ENCODE results near the gene ZNF148. TPM values are rescaled to one million over a fixed set of nuclear protein-coding genes. Genes with fewer than 3 reads are reported as not detected.
A peak's percentile ranks its signal among the peaks of the same experiment; 100 is the strongest.

The ZNF148 gene
- total RNA-seq, 1 experiment from 2014 or later, result 19.7 TPM

- TF ChIP-seq AFF4 (CRISPR knock-in tag; IDR thresholded peaks at IDR 0.05; ENCODE audit: borderline replicate concordance), result no peak
- TF ChIP-seq ZNF219 (CRISPR knock-in tag; IDR thresholded peaks at IDR 0.05; ENCODE audit: borderline replicate concordance), result no peak
- no peak for TF ChIP-seq NFYB (CRISPR knock-in tag; conservative IDR thresholded peaks at IDR 0.05; ENCODE audit: low read depth)
- no peak for TF ChIP-seq IRF2 (CRISPR knock-in tag; IDR thresholded peaks at IDR 0.05; ENCODE audit: borderline replicate concordance, low read depth)
- no peak for TF ChIP-seq FOXP1 (CRISPR knock-in tag; IDR thresholded peaks at IDR 0.05; ENCODE audit: borderline replicate concordance)
- no peak for TF ChIP-seq HMGXB4 (CRISPR knock-in tag; IDR thresholded peaks at IDR 0.05)
- TF ChIP-seq ATF1 (CRISPR knock-in tag; IDR thresholded peaks at IDR 0.05), result no peak
- no peak for TF ChIP-seq NFATC4 (CRISPR knock-in tag; IDR thresholded peaks at IDR 0.05)
Observed at GRCh38 chr3:125200731-125201139, 174.4 kb downstream of the ZNF148 start (continued).

- peaks cover 7% of the 10 kb centered on the region for H3K36me3 Mint-ChIP-seq
- H3K27me3 Mint-ChIP-seq (ENCODE audit: low read depth), result no peaks in the 10 kb centered on the region
- ATAC-seq, result peak; percentile 11; the same call in 1 of the 2 replicates
- no peak for DNase-seq (ENCODE audit: low spot score)
- no peak overlapping the region for H3K4me3 Mint-ChIP-seq
- ChIA-PET CTCF (interaction anchor here (1.0 to 1.7 kb wide), 5 partner anchors 26 to 163 kb away, joined by 3 to 5 read pairs (median 3); no protein-coding TSS in a partner anchor), POLR2A (no interaction called here)
- H3K9me3 Mint-ChIP-seq, result no peaks in the 10 kb centered on the region
- no peak overlapping the region for H3K27ac Mint-ChIP-seq
- TF ChIP-seq USF2 (CRISPR knock-in tag; IDR thresholded peaks at IDR 0.05) (peak; percentile 40; the same call in 1 of the 2 replicates), ZNF671 (CRISPR knock-in tag; IDR thresholded peaks at IDR 0.05) (no peak)
- H3K4me1 Mint-ChIP-seq, result peaks cover 39% of the 10 kb centered on the region
Observed at GRCh38 chr3:125194849-125195601, 180.1 kb downstream of the ZNF148 start.

GRCh38 chr3:125194061-125194848 lies 180.9 kb downstream of the ZNF148 start:
- Mint-ChIP-seq H3K36me3 (peaks cover 15% of the 10 kb centered on the region), H3K4me3 (no peak overlapping the region), H3K27me3 (ENCODE audit: low read depth) (no peaks in the 10 kb centered on the region), H3K27ac (no peak overlapping the region; the same call in 1 of the 2 replicates), H3K9me3 (peaks cover 3% of the 10 kb centered on the region), H3K4me1 (peaks cover 45% of the 10 kb centered on the region)
- ChIA-PET CTCF (interaction anchor here (1.0 to 1.7 kb wide), 5 partner anchors 11 to 164 kb away, joined by 3 to 4 read pairs (median 3); no protein-coding TSS in a partner anchor), POLR2A (interaction anchor here (1.0 kb wide), 1 partner anchor 15 kb away, joined by 3 read pairs; no protein-coding TSS in a partner anchor)
- DNase-seq (ENCODE audit: low spot score), result no peak
- ATAC-seq, result no peak
- TF ChIP-seq ZNF396 (CRISPR knock-in tag; IDR thresholded peaks at IDR 0.05; ENCODE audit: borderline replicate concordance) (no peak), NR1H2 (CRISPR knock-in tag; IDR thresholded peaks at IDR 0.05) (no peak), CDX4 (CRISPR knock-in tag; IDR thresholded peaks at IDR 0.05; ENCODE audit: borderline replicate concordance) (no peak), AFF4 (CRISPR knock-in tag; IDR thresholded peaks at IDR 0.05; ENCODE audit: borderline replicate concordance) (no peak), HMGXB4 (CRISPR knock-in tag; IDR thresholded peaks at IDR 0.05) (no peak), ELF4 (CRISPR knock-in tag; IDR thresholded peaks at IDR 0.05; ENCODE audit: low read depth) (no peak), ZNF121 (CRISPR knock-in tag; IDR thresholded peaks at IDR 0.05) (no peak), ZMAT4 (CRISPR knock-in tag; IDR thresholded peaks at IDR 0.05) (no peak)
